DOHH2 (cell line): ENCODE results near the gene DHODH.
"Not testable (repeated sequence)": the region's sequence is repeated elsewhere in the genome, so short reads cannot be mapped to it uniquely, and the experiment has no call there.

Source experiments
- H3F3A ChIP-seq: fragments of 200-600 bp; sonication (generic), shearing (Covaris generic); 2 replicates; pipeline ENCODE4 v1.6.0; 2016; ENCODE audit warnings: antibody characterized with exemption, mild to moderate bottlenecking; ENCODE audit not compliant: control insufficient read depth, insufficient read depth
- H3K27ac ChIP-seq: fragments of 200-600 bp; sonication (generic); 2 replicates; pipeline ENCODE4 v1.5.1; 2014; ENCODE audit warnings: low read depth, mild to moderate bottlenecking, low read length, moderate library complexity
- H3K27me3 ChIP-seq: fragments of 200-600 bp; sonication (generic); 2 replicates; pipeline ENCODE4 v1.6.1; 2014; ENCODE audit warnings: mild to moderate bottlenecking, low read length, mixed read lengths; ENCODE audit not compliant: control insufficient read depth
- H3K36me3 ChIP-seq: fragments of 200-600 bp; sonication (generic); 2 replicates; pipeline ENCODE4 v1.6.1; 2014; ENCODE audit warnings: mild to moderate bottlenecking, low read length, moderate library complexity, mixed read lengths; ENCODE audit not compliant: control insufficient read depth
- H3K4me1 ChIP-seq: fragments of 200-600 bp; sonication (generic); 2 replicates; pipeline ENCODE4 v1.6.1; 2014; ENCODE audit warnings: mild to moderate bottlenecking, low read length, mixed read lengths; ENCODE audit not compliant: control insufficient read depth
- H3K4me2 ChIP-seq: fragments of 200-600 bp; sonication (generic); 2 replicates; pipeline ENCODE4 v1.6.0; 2014; ENCODE audit warnings: mild to moderate bottlenecking, low read length, moderate library complexity
- H3K4me3 ChIP-seq: fragments of 200-600 bp; sonication (generic); 2 replicates; pipeline ENCODE4 v1.5.1; 2014; ENCODE audit warnings: mild to moderate bottlenecking, low read length, mixed read lengths
- H3K79me2 ChIP-seq: fragments of 200-600 bp; sonication (generic); 2 replicates; pipeline ENCODE4 v1.6.1; 2014; ENCODE audit warnings: mild to moderate bottlenecking, low read length, mixed read lengths; ENCODE audit not compliant: control insufficient read depth
- H3K9me2 ChIP-seq: fragments of 200-600 bp; sonication (generic); replicated peaks from 2 replicates; pipeline ENCODE4 v1.6.1; 2014; ENCODE audit warnings: mild to moderate bottlenecking, low read length, mixed read lengths; ENCODE audit not compliant: control insufficient read depth
- H3K9me3 ChIP-seq: fragments of 200-600 bp; sonication (generic); 2 replicates; pipeline ENCODE4 v1.6.1; 2014; ENCODE audit warnings: antibody characterized with exemption, low read length, mixed read lengths; ENCODE audit not compliant: control insufficient read depth, insufficient read depth
- H4K20me1 ChIP-seq: fragments of 200-600 bp; sonication (generic); 2 replicates; pipeline ENCODE4 v1.6.0; 2014; ENCODE audit warnings: low read depth, mild to moderate bottlenecking, antibody characterized with exemption, low read length, moderate library complexity; ENCODE audit not compliant: control insufficient read depth, insufficient read depth
- EZH2phosphoT487 ChIP-seq: fragments of 200-600 bp; sonication (generic); IDR thresholded peaks from 2 replicates; pipeline ENCODE4 v1.6.1; 2017; ENCODE audit warnings: borderline replicate concordance, mild to moderate bottlenecking, antibody characterized with exemption, low read length, moderate library complexity, mixed read lengths
- TF ChIP-seq, protein P1 (sequence below): fragments of 200-600 bp; sonication (generic); IDR thresholded peaks from one replicate; pipeline ENCODE4 v1.5.1; 2014; ENCODE audit warnings: antibody characterized with exemption, mild to moderate bottlenecking, low read depth, low read length; ENCODE audit not compliant: poor library complexity, severe bottlenecking

Gene DHODH

DNA sequence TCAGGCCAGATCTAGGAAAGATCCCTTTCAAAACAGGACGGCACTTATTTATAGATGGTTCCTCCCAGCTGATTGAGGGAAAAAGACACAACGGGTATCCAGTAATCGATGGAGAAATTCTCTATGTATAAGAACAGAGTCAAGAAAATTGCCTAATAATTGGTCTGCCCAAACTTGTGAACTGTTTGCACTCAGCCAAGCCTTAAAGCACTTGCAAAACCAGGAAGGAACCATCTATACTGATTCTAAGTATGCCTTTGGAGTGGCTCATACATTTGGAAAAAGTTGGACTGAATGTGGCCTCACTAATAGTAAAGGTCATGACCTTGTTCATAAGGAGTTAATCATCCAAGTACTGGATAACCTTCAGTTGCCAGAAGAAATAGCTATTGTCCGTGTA lies 60.4 kb downstream of the DHODH start:
- Histone ChIP-seq H3K27ac (no peak overlapping the region), H3K9me3 (no peaks in the 10 kb centered on the region), H3K4me2 (no peak overlapping the region), H3K27me3 (no peaks in the 10 kb centered on the region), H3K9me2 (no peaks in the 10 kb centered on the region), H3K79me2 (no peaks in the 10 kb centered on the region), H3K4me1 (no peaks in the 10 kb centered on the region), H3K36me3 (no peaks in the 10 kb centered on the region), H4K20me1 (no peaks in the 10 kb centered on the region), H3F3A (no peaks in the 10 kb centered on the region), H3K4me3 (no peak overlapping the region)
- TF ChIP-seq, protein P1, sequence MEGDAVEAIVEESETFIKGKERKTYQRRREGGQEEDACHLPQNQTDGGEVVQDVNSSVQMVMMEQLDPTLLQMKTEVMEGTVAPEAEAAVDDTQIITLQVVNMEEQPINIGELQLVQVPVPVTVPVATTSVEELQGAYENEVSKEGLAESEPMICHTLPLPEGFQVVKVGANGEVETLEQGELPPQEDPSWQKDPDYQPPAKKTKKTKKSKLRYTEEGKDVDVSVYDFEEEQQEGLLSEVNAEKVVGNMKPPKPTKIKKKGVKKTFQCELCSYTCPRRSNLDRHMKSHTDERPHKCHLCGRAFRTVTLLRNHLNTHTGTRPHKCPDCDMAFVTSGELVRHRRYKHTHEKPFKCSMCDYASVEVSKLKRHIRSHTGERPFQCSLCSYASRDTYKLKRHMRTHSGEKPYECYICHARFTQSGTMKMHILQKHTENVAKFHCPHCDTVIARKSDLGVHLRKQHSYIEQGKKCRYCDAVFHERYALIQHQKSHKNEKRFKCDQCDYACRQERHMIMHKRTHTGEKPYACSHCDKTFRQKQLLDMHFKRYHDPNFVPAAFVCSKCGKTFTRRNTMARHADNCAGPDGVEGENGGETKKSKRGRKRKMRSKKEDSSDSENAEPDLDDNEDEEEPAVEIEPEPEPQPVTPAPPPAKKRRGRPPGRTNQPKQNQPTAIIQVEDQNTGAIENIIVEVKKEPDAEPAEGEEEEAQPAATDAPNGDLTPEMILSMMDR, result no peak
- TF ChIP-seq EZH2phosphoT487, result no peak

DNA sequence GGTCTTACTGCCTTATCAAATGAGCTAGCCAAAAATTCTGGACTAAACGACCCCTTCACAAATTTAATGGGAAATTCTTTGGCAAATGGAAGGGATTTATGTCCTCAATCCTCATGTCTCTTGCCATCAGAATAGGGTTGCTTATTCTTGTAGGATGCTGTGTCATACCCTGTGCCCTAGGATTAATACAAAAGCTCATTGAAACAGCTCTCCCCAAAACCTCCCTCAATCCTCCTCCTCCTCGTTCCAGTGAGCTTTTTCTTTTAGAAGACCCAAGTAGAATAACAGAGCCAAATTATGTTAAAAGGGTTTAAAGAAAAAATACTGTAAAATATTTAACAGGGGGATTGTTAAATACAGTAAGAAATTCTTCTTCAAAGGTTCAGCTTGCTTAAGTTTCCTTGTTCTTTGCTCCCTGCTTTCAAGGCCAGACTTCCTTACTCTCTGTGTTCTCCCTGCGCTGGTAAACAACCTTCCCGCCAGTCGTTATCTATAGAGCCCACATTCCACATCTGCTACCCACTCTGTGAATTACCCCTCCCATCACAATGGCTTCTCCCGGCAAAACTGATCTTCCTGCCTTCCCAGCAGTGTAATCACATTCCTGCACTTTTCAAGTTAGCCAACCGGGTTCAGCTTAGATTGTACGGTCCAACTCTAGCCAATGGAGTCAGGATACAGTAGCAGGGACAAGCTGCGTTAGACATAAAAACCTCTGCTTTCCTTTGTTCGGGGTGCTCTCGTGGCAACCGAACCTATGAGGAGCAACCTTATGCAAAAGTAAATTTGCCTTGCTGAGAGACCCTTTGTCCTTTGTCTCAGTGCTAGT lies 64.2 kb downstream of the DHODH start:
- no peaks in the 10 kb centered on the region for H3K9me3 ChIP-seq
- no peaks in the 10 kb centered on the region for H3K4me1 ChIP-seq
- H3K36me3 ChIP-seq, result no peaks in the 10 kb centered on the region
- no peaks in the 10 kb centered on the region for H3K79me2 ChIP-seq
- no peaks in the 10 kb centered on the region for H3K9me2 ChIP-seq
- TF ChIP-seq EZH2phosphoT487, result no peak
- TF ChIP-seq, protein P1, result no peak
- no peaks in the 10 kb centered on the region for H3F3A ChIP-seq
- H3K4me2 ChIP-seq, result no peak overlapping the region
- H3K4me3 ChIP-seq, result no peak overlapping the region
- no peaks in the 10 kb centered on the region for H4K20me1 ChIP-seq
- no peak overlapping the region for H3K27ac ChIP-seq
- H3K27me3 ChIP-seq, result no peaks in the 10 kb centered on the region

DNA sequence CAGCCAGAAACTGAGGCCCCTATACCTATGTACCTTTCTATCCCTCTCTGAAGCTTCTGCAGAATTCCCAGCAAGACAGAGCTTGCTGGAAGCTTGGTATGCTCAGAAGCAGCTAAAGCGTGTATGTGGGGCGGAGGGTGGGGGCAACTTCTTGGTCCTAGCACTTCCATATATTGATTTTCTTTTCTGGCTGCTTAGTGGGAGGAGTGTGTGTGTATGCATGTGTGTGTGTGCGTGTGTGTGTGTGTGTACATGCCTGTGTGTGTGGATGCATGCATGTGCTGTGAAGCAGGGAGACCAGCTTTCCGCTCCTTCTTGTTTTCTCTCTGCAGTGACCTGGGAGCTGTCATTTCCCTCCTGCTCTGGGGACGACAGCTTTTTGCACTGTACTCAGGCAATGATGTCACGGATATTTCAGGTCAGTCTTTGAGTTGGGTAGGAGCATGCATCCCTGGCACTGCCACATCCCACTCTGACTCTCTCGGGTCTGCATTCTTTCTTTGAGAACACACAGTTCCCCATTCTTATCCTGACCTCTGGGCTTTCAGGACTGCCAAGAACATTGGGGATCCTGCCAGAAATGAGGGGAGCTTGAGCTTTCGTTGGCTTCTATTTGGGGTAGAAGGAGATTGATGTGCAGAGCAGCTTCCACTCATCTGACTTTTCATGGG lies 65.2 kb downstream of the DHODH start:
- Histone ChIP-seq H4K20me1 (no peaks in the 10 kb centered on the region), H3K27me3 (no peaks in the 10 kb centered on the region), H3K9me2 (no peaks in the 10 kb centered on the region), H3K4me3 (no peak overlapping the region), H3K4me2 (no peak overlapping the region), H3F3A (no peaks in the 10 kb centered on the region), H3K79me2 (no peaks in the 10 kb centered on the region), H3K4me1 (no peaks in the 10 kb centered on the region), H3K36me3 (no peaks in the 10 kb centered on the region), H3K9me3 (no peaks in the 10 kb centered on the region), H3K27ac (no peak overlapping the region)
- TF ChIP-seq, protein P1, result no peak
- TF ChIP-seq EZH2phosphoT487, result no peak

DNA sequence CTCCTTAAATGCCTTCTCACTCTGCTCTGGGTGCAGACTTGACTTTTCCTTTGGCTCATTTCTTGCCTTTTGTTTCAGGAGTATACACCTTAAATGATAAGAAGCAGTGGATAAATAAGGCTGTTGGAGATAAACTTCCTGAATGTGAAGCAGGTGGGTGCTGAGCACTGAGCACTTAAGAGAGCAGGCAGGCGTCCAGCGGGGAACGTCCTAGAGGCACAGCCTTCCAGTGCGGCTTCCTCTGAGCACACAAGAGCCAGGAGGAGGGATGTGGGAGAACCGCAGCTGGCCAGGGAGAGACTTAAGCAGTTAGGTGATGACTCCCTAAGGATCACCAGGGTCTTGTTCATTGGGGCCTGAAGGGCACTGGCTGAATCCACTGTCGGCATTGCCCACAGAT lies 66.5 kb downstream of the DHODH start:
- H3K27ac ChIP-seq, H3K79me2 ChIP-seq, H3K4me3 ChIP-seq, H3K9me2 ChIP-seq, H3K4me1 ChIP-seq, H3K36me3 ChIP-seq, H4K20me1 ChIP-seq, H3F3A ChIP-seq, H3K27me3 ChIP-seq, H3K4me2 ChIP-seq, H3K9me3 ChIP-seq: not testable (repeated sequence)
